ENCODE measurements around the gene SETD3.
"Not testable (repeated sequence)": the region's sequence is repeated elsewhere in the genome, so short reads cannot be mapped to it uniquely, and the experiment has no call there.

Gene SETD3

DNA sequence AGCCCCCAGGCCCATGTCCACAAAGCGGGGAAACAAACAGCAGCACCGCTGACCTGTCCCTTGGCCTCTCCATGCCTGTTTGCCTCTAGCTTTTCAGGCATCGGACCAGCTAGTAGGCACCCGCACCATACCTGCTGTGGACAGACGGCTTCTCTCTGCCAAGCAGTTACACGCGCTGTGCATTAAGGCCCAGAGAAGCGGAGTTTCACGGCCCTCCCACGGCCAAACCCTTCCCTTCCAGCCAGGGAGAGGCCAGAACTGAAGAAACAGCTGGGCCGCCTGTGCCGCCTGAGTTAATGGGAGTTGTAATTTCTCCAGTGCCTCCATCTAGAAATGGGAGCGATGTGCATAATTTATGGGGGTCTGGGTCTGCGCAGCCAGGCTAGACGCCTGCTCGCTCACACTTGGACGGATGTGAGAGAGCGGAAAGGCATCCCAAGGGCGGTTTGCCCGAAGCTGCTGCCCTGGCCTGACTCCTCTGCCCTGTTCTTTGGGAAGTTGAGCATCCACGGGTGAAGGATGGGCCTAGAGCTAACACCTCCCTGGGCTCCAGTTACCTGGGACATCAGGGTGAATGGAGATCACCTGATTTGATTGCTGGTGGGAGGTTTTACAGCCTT lies 119.0 kb downstream of the SETD3 start:
- no peak for DNase-seq (ENCODE audit: low read depth in 2 of 2)

DNA sequence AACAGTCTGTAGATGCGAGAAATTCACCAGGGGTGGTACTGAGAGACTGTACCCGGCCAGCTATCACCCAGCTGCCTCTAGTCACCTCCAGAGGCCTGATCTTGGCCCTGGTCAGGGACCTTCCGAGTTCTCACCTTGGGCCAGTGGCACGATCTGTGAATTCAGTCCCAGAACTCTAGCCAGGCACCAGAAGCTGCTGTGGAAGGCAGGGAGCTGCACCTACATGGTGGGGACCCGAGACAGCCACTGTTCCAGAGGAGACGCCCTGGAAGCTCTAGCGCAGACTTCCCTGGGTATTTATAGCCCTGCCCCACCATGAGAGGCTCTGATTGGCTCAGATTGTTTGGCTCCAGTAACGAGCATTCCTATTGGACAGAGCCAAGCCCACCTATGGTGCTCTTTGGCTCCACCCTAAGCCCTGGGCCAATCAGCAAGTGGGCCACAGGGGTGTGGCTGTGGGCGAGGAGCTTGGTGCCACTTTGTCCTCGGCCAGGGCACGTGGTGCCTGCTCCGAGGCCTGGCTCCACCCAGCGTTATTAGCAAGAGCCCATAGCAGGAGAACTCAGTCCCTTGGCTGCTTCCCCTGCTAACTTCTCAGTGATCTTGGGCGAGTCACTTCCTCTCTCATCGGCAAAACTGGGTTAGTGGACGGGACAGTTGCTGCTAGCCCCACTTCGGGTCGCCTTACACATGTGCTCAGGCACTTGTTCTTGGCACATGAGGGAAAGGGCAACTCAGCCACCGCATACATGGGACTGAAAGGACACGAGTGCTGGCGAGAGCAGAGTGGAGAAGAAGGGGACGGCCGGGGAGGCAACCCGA lies 119.7 kb downstream of the SETD3 start:
- DNase-seq (ENCODE audit: low read depth in 2 of 2): no peak

DNA sequence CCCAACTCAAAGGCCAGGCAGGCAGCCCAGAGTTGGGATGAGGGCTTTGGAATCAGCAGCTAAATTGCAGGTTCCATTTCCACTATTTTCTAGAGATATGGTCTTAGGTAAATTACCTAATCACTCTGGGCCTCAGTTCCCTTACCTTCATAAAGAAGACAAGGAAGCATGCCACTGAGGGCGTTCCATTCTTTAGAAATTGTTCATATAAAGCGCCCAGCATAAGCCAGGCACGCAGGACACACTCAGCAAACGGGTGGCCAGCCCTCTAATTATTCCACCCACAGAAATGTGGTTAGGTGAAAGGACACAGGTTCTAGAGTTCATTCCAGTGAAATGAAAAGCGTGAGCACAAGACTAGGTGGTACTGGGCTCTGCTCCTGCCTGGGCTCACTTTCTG lies 120.8 kb downstream of the SETD3 start:
- no peak for DNase-seq (ENCODE audit: low read depth in 2 of 2)

- no peak for DNase-seq (ENCODE audit: low read depth in 2 of 2)
Measured at GRCh38 chr14:99357916-99358390, 122.7 kb downstream of the SETD3 start.

DNA sequence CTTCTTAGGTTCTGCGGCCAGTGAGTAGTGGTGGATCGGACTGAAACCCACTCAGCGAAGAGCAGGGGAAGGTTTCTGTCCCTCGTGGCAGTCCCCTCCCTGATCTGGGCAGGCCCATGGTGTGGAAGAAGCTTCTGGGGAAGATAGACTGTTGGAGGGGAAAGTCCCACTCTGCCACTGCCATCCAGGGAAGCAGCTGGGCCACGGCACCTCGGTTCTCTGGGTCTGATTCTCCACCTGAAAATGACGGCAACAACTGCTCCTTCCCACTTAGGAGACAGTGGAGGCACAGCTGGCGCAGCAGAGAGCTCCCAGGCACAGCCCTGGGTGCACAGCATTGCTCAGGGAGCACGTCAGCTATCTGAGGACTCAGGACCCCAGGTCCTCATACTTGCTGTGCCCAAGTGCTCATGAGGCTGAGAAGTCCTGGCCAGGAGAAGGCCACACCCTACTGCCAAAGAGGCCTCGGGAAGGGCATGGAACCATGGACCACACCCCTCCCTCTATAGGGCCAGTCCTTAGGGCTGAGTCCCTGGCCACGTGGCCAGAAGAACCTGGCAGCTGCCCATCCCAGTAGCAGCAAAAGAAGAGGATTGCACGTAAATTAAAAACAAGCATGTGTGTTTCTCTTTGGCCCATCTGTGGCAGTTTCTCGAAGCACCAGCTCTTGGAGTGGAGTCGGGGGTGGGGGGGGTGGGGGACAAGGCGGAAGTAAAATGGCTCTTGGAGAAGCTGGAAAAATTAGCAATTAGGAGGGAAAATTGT lies 123.3 kb downstream of the SETD3 start:
- DNase-seq (ENCODE audit: low read depth in 2 of 2): no peak

- no peak for DNase-seq (ENCODE audit: low read depth in 2 of 2)
Measured at GRCh38 chr14:99356031-99356608, 124.5 kb downstream of the SETD3 start.

DNA sequence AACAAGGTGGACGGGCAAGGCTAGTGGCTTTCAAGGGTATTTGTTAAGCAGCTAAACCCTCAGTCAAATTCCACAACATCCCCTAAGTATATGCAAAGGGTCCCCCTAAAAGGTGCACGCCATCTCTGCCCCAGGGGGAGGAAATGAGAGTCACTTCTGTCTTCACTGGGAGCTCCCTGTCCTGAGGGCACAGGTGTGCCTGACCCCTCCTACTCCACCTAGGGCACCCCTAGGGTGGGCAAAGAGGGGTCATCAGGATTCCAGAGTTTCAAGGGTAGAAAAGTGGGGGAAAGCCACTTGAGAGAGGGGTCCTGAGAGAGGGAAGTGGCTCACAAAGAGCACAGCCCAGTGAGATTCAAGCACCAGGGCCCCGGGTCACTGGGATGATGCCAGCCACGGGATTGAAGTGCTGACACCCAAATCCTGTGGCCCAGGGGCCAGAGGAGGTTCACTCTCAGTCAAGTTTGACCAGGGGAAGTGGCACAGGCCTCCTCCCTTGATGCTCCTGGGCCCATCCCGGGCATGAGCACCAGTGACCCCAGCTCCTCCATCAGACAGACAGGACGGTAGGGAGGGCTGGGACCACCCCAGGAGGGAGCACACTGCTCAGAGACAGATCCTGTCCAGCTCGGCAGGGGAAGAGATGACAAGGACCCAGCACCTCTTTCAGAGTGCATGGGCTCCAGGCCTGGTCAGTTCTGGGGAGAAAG lies 126.3 kb downstream of the SETD3 start:
- no peak for DNase-seq (ENCODE audit: low read depth in 2 of 2)

- DNase-seq (ENCODE audit: low read depth in 2 of 2): no peak
Measured at GRCh38 chr14:99352688-99353280, 127.9 kb downstream of the SETD3 start.

DNA sequence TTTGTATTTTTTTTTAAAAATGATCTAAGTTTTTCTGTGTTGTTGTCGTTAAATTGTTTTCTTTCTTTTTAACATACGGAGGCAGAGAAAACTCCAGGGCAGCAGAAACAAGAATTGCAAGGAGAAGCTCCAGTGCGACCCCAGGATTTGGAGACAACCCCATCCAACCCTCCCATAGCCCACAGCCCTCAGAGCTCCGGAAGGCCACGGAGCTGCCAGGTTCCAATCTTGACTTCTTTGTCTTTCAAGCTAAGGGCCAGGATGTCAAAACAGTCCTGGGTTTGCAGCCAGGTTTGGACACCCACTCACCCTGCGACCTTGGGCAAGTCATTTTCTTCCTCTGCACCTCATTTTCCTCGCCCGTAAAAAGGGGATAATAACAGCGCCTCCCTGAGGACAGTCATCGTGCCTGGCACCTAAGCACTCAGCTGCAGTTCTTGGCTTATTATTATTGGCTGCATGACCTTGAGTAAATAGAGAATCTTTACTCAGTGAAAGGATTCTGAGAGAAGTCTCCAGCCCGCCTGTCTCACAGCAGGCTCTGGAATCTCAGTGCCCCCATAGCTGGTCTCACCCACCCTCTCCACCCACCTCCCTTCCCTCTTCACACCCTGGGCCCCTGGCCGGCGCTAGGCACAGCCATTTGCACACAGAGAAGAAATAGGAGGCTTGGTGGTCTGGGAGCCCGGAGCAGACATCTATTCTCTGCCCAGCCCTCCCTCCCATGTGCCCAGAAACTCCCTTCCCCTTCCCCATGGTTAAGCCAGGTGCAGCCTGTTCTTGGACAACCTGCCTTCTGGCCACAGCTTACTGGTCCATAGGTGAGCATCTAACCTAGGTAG lies 129.3 kb downstream of the SETD3 start:
- no peak for DNase-seq (ENCODE audit: low read depth in 2 of 2)

DNA sequence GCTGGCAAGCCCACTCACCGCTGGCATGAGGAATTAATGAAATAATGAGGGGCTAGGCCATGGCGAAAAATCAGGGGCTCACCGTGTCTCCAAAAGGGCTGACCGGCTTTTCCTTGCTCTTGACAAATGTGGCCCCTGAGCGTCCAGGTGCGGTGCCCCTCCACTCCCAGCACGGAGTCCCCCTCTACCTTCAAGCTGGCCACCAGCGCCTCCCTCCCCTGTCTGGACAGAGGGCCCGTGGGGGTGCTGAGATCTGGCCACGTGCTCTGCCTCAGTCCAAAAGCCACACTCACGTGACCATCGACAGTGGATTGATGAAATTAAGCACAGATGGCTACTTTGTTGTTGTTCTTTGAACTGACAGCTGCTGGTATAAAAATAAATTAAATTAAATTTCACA lies 129.9 kb downstream of the SETD3 start:
- no peak for DNase-seq (ENCODE audit: low read depth in 2 of 2)

- no peak for DNase-seq (ENCODE audit: low read depth in 2 of 2)
Measured at GRCh38 chr14:99349721-99350495, 130.8 kb downstream of the SETD3 start.

- DNase-seq (ENCODE audit: low read depth in 2 of 2): no peak
Measured at GRCh38 chr14:99348816-99349614, 131.6 kb downstream of the SETD3 start.

DNA sequence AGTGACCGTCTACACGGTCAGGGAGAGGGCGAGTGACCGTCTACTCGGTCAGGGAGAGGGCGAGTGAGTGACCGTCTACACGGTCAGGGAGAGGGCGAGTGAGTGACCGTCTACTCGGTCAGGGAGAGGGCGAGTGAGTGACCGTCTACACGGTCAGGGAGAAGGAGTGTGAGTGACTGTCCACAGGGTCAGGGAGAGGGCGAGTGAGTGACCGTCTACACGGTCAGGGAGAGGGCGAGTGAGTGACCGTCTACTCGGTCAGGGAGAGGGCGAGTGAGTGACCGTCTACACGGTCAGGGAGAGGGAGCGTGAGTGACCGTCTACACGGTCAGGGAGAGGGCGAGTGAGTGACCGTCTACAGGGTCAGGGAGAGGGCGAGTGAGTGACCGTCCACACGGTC lies 132.4 kb downstream of the SETD3 start:
- not testable (repeated sequence) for DNase-seq (ENCODE audit: low read depth in 2 of 2)

Data from fibroblast of skin of left biceps (primary cell).